Caco-2 (cell line): ENCODE results near the gene DYNLRB1. TPM values are rescaled to one million over a fixed set of nuclear protein-coding genes. Genes with fewer than 3 reads are reported as not detected.

Experiments used
- BruUV-seq: library from RNA; stranded (reverse); fragments of 400-500 nt; replicated peaks from 2 replicates; lab custom pipeline; 2021; lab: Mats Ljungman, UMichigan
- CTCF ChIA-PET: fragments of 300-600 bp; sonication (Branson Sonifier 250); formaldehyde crosslinking; loops from one replicate; lab custom pipeline; 2022; ENCODE audit warnings: antibody characterized with exemption; lab: Charles Lee
- POLR2A ChIA-PET: fragments of 300-600 bp; sonication (Branson Sonifier 250); formaldehyde crosslinking; loops from one replicate; lab custom pipeline; 2022; ENCODE audit warnings: antibody characterized with exemption; lab: Charles Lee
- DNase-seq, 2 experiments: peaks; one replicate each; pipeline versions ENCODE4 v3.0.0 to v3.0.0-alpha.2; 2020 to 2022
- H3K27me3 ChIP-seq: replicated peaks from 2 replicates; pipeline ENCODE4 v1.6.0; 2011; ENCODE audit warnings: low read length; ENCODE audit not compliant: control insufficient read depth, insufficient read depth
- H3K36me3 ChIP-seq: 2 replicates; pipeline ENCODE4 v1.5.1; 2011; ENCODE audit warnings: low read length; ENCODE audit not compliant: control insufficient read depth, insufficient read depth
- H3K4me1 ChIP-seq: fragments of 250-450 bp; sonication (Bioruptor Pico); 2 replicates; pipeline ENCODE4 v1.5.1; 2020; ENCODE audit warnings: mild to moderate bottlenecking
- H3K4me3 ChIP-seq: 2 replicates; pipeline ENCODE4 v1.5.1; 2011; ENCODE audit warnings: low read depth, mild to moderate bottlenecking, control low read depth, low read length
- H3K9me3 ChIP-seq: fragments of 250-450 bp; sonication (Bioruptor Pico); 2 replicates; pipeline ENCODE4 v1.5.1; 2020; ENCODE audit warnings: mild to moderate bottlenecking, moderate library complexity
- H3K27ac Mint-ChIP-seq: one replicate; pipeline ENCODE4 v1.8.0; 2022; ENCODE audit warnings: mixed read lengths; ENCODE audit not compliant: unreplicated experiment
- H3K27me3 Mint-ChIP-seq: one replicate; pipeline ENCODE4 v1.8.0; 2022; ENCODE audit warnings: mixed read lengths; ENCODE audit not compliant: insufficient read depth, unreplicated experiment
- H3K36me3 Mint-ChIP-seq: one replicate; pipeline ENCODE4 v1.8.0; 2022; ENCODE audit warnings: mild to moderate bottlenecking, mixed read lengths; ENCODE audit not compliant: insufficient read depth, unreplicated experiment
- H3K4me1 Mint-ChIP-seq: one replicate; pipeline ENCODE4 v1.8.0; 2022; ENCODE audit warnings: low read depth, mixed read lengths; ENCODE audit not compliant: unreplicated experiment
- H3K4me3 Mint-ChIP-seq: one replicate; pipeline ENCODE4 v1.8.0; 2022; ENCODE audit warnings: mild to moderate bottlenecking, moderate library complexity, mixed read lengths; ENCODE audit not compliant: unreplicated experiment
- H3K9me3 Mint-ChIP-seq: one replicate; pipeline ENCODE4 v1.8.0; 2022; ENCODE audit warnings: mixed read lengths; ENCODE audit not compliant: unreplicated experiment
- CTCF ChIP-seq, 2 experiments: fragments of 200-600 bp in 1 of 2; IDR thresholded peaks; 1 replicate in 1 of 2; 2 replicates in 1 of 2; pipeline versions ENCODE4 v1.5.1 to v1.8.0; 2011 to 2022; ENCODE audit warnings: antibody characterized with exemption in 1 of 2, control low read depth in 1 of 2, inconsistent platforms in 1 of 2, low read depth in 1 of 2, low read length in 1 of 2, mild to moderate bottlenecking in 1 of 2, moderate library complexity in 1 of 2; ENCODE audit not compliant: insufficient read depth in 1 of 2, severe bottlenecking in 1 of 2, unreplicated experiment in 1 of 2
- intact Hi-C: fragments of 100-400 bp; cut with micrococcal nuclease; formaldehyde crosslinking; loops from one replicate; pipeline ENCODE4 v1.10.0; 2022; ENCODE audit not compliant: unreplicated experiment
- total RNA-seq: library from RNA; stranded (reverse); gene quantifications from 2 replicates; pipeline ENCODE4 v1.2.3, GENCODE V29; 2022

Gene DYNLRB1
- total RNA-seq, 1 experiment from 2014 or later: 359 TPM

- Mint-ChIP-seq H3K27ac (no peak within 1 kb of the TSS), H3K9me3 (no peaks in the 10 kb centered on the region), H3K27me3 (no peaks in the 10 kb centered on the region), H3K4me1 (no peaks in the 10 kb centered on the region), H3K36me3 (peaks cover 5% of the 10 kb centered on the region), H3K4me3 (no peak within 1 kb of the TSS)
- BruUV-seq: no TSS peak
- no peaks in the 10 kb centered on the region for H3K9me3 ChIP-seq
- POLR2A ChIA-PET: no interaction called here
- no peaks in the 10 kb centered on the region for H3K27me3 ChIP-seq
- H3K4me1 ChIP-seq: no peaks in the 10 kb centered on the region
- H3K4me3 ChIP-seq: no peak within 1 kb of the TSS
- no peaks in the 10 kb centered on the region for H3K36me3 ChIP-seq
- DNase-seq: no peak
- intact Hi-C loops: no loop called here
- TF ChIP-seq CTCF (IDR thresholded peaks at IDR 0.05; ENCODE audit: insufficient read depth in 1 of 2, low read depth in 1 of 2, low read length in 1 of 2, severe bottlenecking in 1 of 2, unreplicated experiment in 1 of 2): no peak
- CTCF ChIA-PET: interaction anchor here (1.1 kb wide), 1 partner anchor 368 kb away, joined by 3 read pairs; no protein-coding TSS in a partner anchor
These were observed 42.3 kb downstream of the DYNLRB1 start, which contains the start of gene MAP1LC3A for GRCh38 chr20:34558320-34559218. Gene MAP1LC3A, plus strand, starts transcription at chr20:34558718. Its CDS starts 151 bp downstream, at chr20:34558869.

- H3K27me3 ChIP-seq: no peaks in the 10 kb centered on the region
These were observed 43.3 kb downstream of the DYNLRB1 start for GRCh38 chr20:34559311-34560140.

More at GRCh38 chr20:34559311-34560140, 43.3 kb downstream of the DYNLRB1 start:
- Histone ChIP-seq H3K9me3 (no peaks in the 10 kb centered on the region), H3K4me1 (no peaks in the 10 kb centered on the region), H3K36me3 (no peaks in the 10 kb centered on the region), H3K4me3 (no peak overlapping the region)
- Mint-ChIP-seq H3K9me3 (no peaks in the 10 kb centered on the region), H3K27ac (no peak overlapping the region), H3K4me3 (no peak overlapping the region), H3K36me3 (peaks cover 5% of the 10 kb centered on the region), H3K27me3 (no peaks in the 10 kb centered on the region), H3K4me1 (no peaks in the 10 kb centered on the region)
- BruUV-seq: no TSS peak
- CTCF ChIA-PET: interaction anchor here (0.5 kb wide), 1 partner anchor 140 kb away, joined by 12 read pairs; no protein-coding TSS in a partner anchor
- DNase-seq: no peak
- POLR2A ChIA-PET: no interaction called here
- intact Hi-C loops: no loop called here
- no peak for TF ChIP-seq CTCF (IDR thresholded peaks at IDR 0.05; ENCODE audit: insufficient read depth in 1 of 2, low read depth in 1 of 2, low read length in 1 of 2, severe bottlenecking in 1 of 2, unreplicated experiment in 1 of 2)
